ENCODE data around the gene TNP2.

DNA sequence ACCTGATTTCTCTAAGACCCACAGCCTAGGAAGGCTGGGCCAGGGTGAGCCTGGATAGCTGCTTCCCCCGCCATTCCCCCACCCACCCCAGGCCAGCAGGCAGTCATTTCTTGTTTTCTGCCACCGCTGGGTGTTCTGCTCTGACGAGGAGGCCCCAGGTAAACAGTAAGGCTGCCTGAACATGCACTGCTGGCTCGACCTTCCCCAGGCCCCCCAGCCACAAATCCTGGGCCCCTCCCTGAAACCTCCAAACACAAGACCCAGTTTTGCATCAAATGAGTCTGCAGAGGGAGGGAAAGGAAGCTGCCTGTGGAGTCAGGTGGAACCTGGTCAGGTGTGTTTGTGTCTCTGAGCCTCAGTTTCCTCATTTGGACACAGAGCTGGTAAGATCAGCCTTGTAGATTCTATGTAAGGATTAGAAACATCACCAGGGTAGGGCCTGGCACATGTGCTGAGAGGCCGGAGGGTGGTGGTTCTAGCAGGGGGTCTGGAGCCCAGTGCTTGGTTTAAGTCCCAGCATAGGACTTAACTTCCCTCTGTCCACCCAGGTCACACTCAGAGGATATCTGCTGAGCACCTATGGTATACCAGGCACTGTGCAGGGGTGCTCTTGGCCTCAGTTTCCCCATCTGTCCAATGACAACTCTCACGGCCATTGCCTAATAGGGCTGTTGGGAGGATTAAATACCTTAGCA is 30.9 kb upstream of the TNP2 start:
- TF ChIP-seq LEF1 (IDR thresholded peaks at IDR 0.05; ENCODE audit: borderline replicate concordance) (no peak), FOXA1 (IDR thresholded peaks at IDR 0.05) (no peak), SP1 (IDR thresholded peaks at IDR 0.05) (no peak), SUZ12 (IDR thresholded peaks at IDR 0.05) (no peak), CTBP1 (IDR thresholded peaks at IDR 0.05; ENCODE audit: borderline replicate concordance) (no peak), BHLHE40 (IDR thresholded peaks at IDR 0.05; ENCODE audit: borderline replicate concordance) (no peak), NFRKB (IDR thresholded peaks at IDR 0.05) (no peak), TARDBP (IDR thresholded peaks at IDR 0.05) (no peak), FOXM1 (IDR thresholded peaks at IDR 0.05; ENCODE audit: borderline replicate concordance) (no peak), ARNT (IDR thresholded peaks at IDR 0.05) (no peak), FOXK2 (IDR thresholded peaks at IDR 0.05) (no peak), ZNF384 (IDR thresholded peaks at IDR 0.05) (no peak)

All from HEK293T (cell line).